Measurements from ENCODE around the gene TBC1D24.

TBC1D24 gene

GRCh38 chr16:2483939-2484897 lies 9.3 kb downstream of the TBC1D24 start:
- no peak for DNase-seq

GRCh38 chr16:2484898-2485508 lies 10.1 kb downstream of the TBC1D24 start:
- no peak for DNase-seq

- DNase-seq = no peak
Observed at GRCh38 chr16:2485811-2486507, 11.0 kb downstream of the TBC1D24 start.

- no peak for DNase-seq
Observed at GRCh38 chr16:2486645-2487516, 12.0 kb downstream of the TBC1D24 start.

GRCh38 chr16:2487517-2487842 lies 12.6 kb downstream of the TBC1D24 start:
- no peak for DNase-seq

- DNase-seq = no peak
Observed at GRCh38 chr16:2487903-2488531, 13.1 kb downstream of the TBC1D24 start.

- no peak for DNase-seq
Observed at GRCh38 chr16:2489581-2489980, 14.7 kb downstream of the TBC1D24 start.

- no peak for DNase-seq
Observed at GRCh38 chr16:2490190-2491105, 15.5 kb downstream of the TBC1D24 start.

- DNase-seq = no peak
Observed at GRCh38 chr16:2492292-2492691, 17.4 kb downstream of the TBC1D24 start.

- DNase-seq = no peak
Observed at GRCh38 chr16:2493605-2494004, 18.7 kb downstream of the TBC1D24 start.

GRCh38 chr16:2494616-2495015 lies 19.7 kb downstream of the TBC1D24 start:
- DNase-seq = no peak

- DNase-seq = no peak
Observed at GRCh38 chr16:2495041-2495440, 20.1 kb downstream of the TBC1D24 start.

GRCh38 chr16:2496223-2497115 lies 21.5 kb downstream of the TBC1D24 start:
- DNase-seq = no peak

GRCh38 chr16:2497116-2497630 lies 22.2 kb downstream of the TBC1D24 start:
- DNase-seq = no peak

- no peak for DNase-seq
Observed at GRCh38 chr16:2497695-2498484, 23.0 kb downstream of the TBC1D24 start.

GRCh38 chr16:2498531-2499253 lies 23.8 kb downstream of the TBC1D24 start:
- DNase-seq = no peak

GRCh38 chr16:2499454-2499853 lies 24.5 kb downstream of the TBC1D24 start:
- DNase-seq = no peak

GRCh38 chr16:2499890-2500429 lies 25.0 kb downstream of the TBC1D24 start:
- DNase-seq = no peak
